PC-3 (cell line): ENCODE results near the gene CABLES1.

Source experiments
- CTCF ChIP-seq: fragments of 300-600 bp; sonication (generic); conservative IDR thresholded peaks from 2 replicates; pipeline ENCODE4 v1.5.1; 2017; ENCODE audit warnings: antibody characterized with exemption, low read depth, mild to moderate bottlenecking, low read length
- EZH2 ChIP-seq: fragments of 300-600 bp; sonication (generic); IDR thresholded peaks from one replicate; pipeline ENCODE4 v1.6.1; 2017; ENCODE audit warnings: antibody characterized with exemption, mild to moderate bottlenecking, low read length; ENCODE audit not compliant: unreplicated experiment

DNA sequence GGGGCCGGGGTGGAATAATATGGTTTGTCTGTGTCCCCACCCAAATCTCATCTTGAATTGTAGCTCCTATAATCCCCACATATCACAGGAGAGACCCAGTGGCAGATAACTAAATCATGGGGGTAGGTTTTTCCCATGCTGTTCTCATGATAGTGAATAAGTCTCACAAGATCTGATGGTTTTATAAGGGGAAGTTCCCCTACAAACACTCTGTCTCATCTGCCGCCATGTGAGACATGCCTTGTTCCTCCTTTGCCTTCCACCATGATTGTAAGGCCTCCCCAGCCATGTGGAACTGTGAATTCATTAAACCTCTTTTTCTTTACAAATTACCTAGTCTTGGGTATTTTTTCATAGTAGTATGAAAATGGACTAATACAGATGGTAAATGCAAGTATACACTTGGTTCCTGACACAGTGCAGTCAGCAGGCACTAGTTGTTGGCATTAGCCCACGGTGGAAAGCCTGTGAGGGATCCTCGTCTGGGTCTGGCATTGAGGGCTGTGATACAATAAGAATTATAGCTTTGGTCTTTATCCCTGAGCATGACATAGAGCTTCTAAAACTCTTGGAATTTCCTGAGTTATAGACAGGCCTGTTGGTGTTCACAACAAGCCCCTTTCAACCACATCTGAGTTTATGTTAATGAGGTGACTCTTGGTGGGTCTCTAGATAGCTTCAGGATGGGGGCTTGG, 135.8 kb downstream of the CABLES1 start:
- TF ChIP-seq EZH2: no peak
- TF ChIP-seq CTCF: no peak
